Measurements from ENCODE around the gene STOX2.

DNA sequence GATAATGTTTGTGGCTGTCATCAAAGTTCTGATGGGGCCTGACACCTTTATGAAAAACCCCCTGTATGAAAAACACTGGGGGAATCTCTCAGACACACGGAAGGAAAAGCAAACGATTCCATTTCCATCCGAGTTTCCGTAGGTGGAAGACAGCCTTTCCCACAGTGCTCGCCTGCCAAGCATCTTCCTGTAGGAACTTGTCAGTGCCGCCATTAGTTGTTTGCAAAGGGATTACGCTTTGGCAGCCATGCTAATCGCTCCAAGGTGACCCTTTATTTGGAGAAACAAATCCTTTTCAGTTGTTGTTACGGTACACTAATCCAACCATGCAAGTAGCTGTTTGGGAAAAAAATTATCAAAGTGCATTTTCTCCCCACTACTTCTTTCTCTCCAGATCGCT, 44.4 kb upstream of the STOX2 start:
- TF ChIP-seq POLR2AphosphoS5 (IDR thresholded peaks at IDR 0.05; ENCODE audit: low read depth, low read length) (no peak), REST (IDR thresholded peaks at IDR 0.05; ENCODE audit: insufficient read depth in 1 of 2, low read depth in 2 of 2, low read length in 2 of 2) (no peak), SIN3A (IDR thresholded peaks at IDR 0.05; ENCODE audit: borderline replicate concordance, insufficient read depth, low read length) (no peak)
